Measurements from ENCODE around the gene SLCO3A1. TPM values are rescaled to one million over a fixed set of nuclear protein-coding genes. Genes with fewer than 3 reads are reported as not detected.

Gene SLCO3A1
- total and polyA plus RNA-seq, 2 of the 8 experiments (the other 6 are each of a cell fraction or from before 2014, with no cell fraction given) = 15.1 to 20.4 TPM

- TF ChIP-seq GABPA (IDR thresholded peaks at IDR 0.05; ENCODE audit: borderline replicate concordance, insufficient read depth, low read length) = no peak
- no peak for TF ChIP-seq TBP (IDR thresholded peaks at IDR 0.05; ENCODE audit: low read depth, low read length)
- TF ChIP-seq HDAC2 (IDR thresholded peaks at IDR 0.05; ENCODE audit: borderline replicate concordance in 1 of 2, low read depth in 2 of 2, low read length in 2 of 2) = no peak
- no peak for TF ChIP-seq SIX5 (IDR thresholded peaks at IDR 0.05; ENCODE audit: low read depth, low read length)
- TF ChIP-seq RAD21 (IDR thresholded peaks at IDR 0.05 in 1 of 2, conservative IDR thresholded peaks at IDR 0.05 in 1 of 2; ENCODE audit: low read depth in 2 of 2, low read length in 2 of 2) = no peak
- TF ChIP-seq POLR2A (IDR thresholded peaks at IDR 0.05; ENCODE audit: control extremely low read depth in 1 of 2, low read depth in 2 of 2, low read length in 2 of 2) = no peak
- TF ChIP-seq EZH2 (IDR thresholded peaks at IDR 0.05; ENCODE audit: low read depth, low read length, severe bottlenecking) = no peak
- TF ChIP-seq JUN (IDR thresholded peaks at IDR 0.05; ENCODE audit: low read depth, low read length) = no peak
- no peak for TF ChIP-seq CREB1 (IDR thresholded peaks at IDR 0.05)
- no peak for TF ChIP-seq ASH2L (IDR thresholded peaks at IDR 0.05; ENCODE audit: low read length)
- H3K56ac ChIP-seq (replicated peaks; ENCODE audit: insufficient read length, low read depth, low read length) = no peak overlapping the region
- H3K18ac ChIP-seq (ENCODE audit: extremely low read depth, low read length) = no peak overlapping the region
- no peak overlapping the region for H3K4me3 ChIP-seq (ENCODE audit: extremely low read depth in 1 of 4, insufficient read depth in 2 of 4, low read depth in 3 of 4, low read length in 4 of 4)
- 90% methylated on average over 4 of the region's 4 CpGs; no CpG with 5 or more reads in 1 of the 2 experiments for WGBS, 2 experiments (ENCODE audit: extremely low coverage in 1 of 2, insufficient coverage in 1 of 2, insufficient read length in 1 of 2, insufficient replicate concordance in 2 of 2, low coverage in 1 of 2, low lambda C conversion rate in 2 of 2, missing lambda C conversion rate in 1 of 2)
- ChIA-PET POLR2A (ENCODE audit: partially characterized antibody) (no interaction called here), CTCF (ENCODE audit: partially characterized antibody) (interaction anchor here (0.6 kb wide), 1 partner anchor 219 kb away, joined by 3 read pairs; no protein-coding TSS in a partner anchor)
- H3K27me3 ChIP-seq (replicated peaks in 1 of 4; ENCODE audit: control insufficient read depth in 3 of 4, extremely low read depth in 1 of 4, insufficient read depth in 3 of 4, low read length in 3 of 4) = no peaks in the 10 kb centered on the region; a peak in 1 of 7 replicates
- no peak overlapping the region for H3K14ac ChIP-seq (ENCODE audit: insufficient read length)
- no peak for DNase-seq (ENCODE audit: low read depth in 1 of 2, low spot score in 2 of 2)
- H2BK12ac ChIP-seq (ENCODE audit: low read depth, low read length) = no peak overlapping the region
- H3K27ac ChIP-seq (ENCODE audit: low read depth, low read length) = no peak overlapping the region
- FAIRE-seq = no peak
- H4K5ac ChIP-seq (ENCODE audit: insufficient read length, low read depth, low read length) = no peak overlapping the region
- H3K4ac ChIP-seq (replicated peaks; ENCODE audit: insufficient read length, low read depth, low read length) = no peak overlapping the region
- H3K36me3 ChIP-seq (ENCODE audit: control insufficient read depth in 2 of 4, insufficient read depth in 4 of 4, low read length in 3 of 4) = no peaks in the 10 kb centered on the region
- no peaks in the 10 kb centered on the region for H4K20me1 ChIP-seq (replicated peaks in 1 of 2; ENCODE audit: control insufficient read depth in 1 of 2, insufficient read depth in 2 of 2, low read length in 2 of 2)
- H2BK15ac ChIP-seq (ENCODE audit: low read length) = no peak overlapping the region
- no peaks in the 10 kb centered on the region; a peak in 1 of 4 replicates for H3K79me2 ChIP-seq (ENCODE audit: control insufficient read depth in 1 of 2, insufficient read depth in 2 of 2, low read length in 2 of 2)
- no peak overlapping the region for H2AK5ac ChIP-seq (ENCODE audit: low read depth, low read length)
- no peak overlapping the region for H3K23ac ChIP-seq (ENCODE audit: insufficient read length)
- no peaks in the 10 kb centered on the region for H3K23me2 ChIP-seq (ENCODE audit: low read depth, low read length)
- H3K9ac ChIP-seq (replicated peaks in 1 of 4; ENCODE audit: extremely low read depth in 1 of 4, low read depth in 3 of 4, low read length in 3 of 4) = no peak overlapping the region
- peaks cover 2% of the 10 kb centered on the region; the same call in 1 of the 2 replicates for H3K79me1 ChIP-seq (ENCODE audit: low read depth, low read length)
- no peak overlapping the region for H2BK5ac ChIP-seq (ENCODE audit: low read depth, low read length)
- H3K9me3 ChIP-seq (ENCODE audit: insufficient read depth in 2 of 2, low read depth in 1 of 2, low read length in 1 of 2) = no peaks in the 10 kb centered on the region
- no peak overlapping the region for H2AFZ ChIP-seq (ENCODE audit: low read length)
- no peak overlapping the region for H3K4me2 ChIP-seq (ENCODE audit: insufficient read depth in 1 of 2, low read depth in 2 of 2, low read length in 2 of 2)
- H4K8ac ChIP-seq (ENCODE audit: extremely low read depth, insufficient read depth, low read length) = no peak overlapping the region
- H2BK20ac ChIP-seq (ENCODE audit: low read length) = no peak overlapping the region
- peaks cover 8 to 30% (median 18%) of the 10 kb centered on the region in 4 experiments; a peak in 6 of 7 replicates for H3K4me1 ChIP-seq (replicated peaks in 1 of 4; ENCODE audit: control insufficient read depth in 3 of 4, insufficient read depth in 4 of 4, low read length in 3 of 4)
- H4K91ac ChIP-seq (replicated peaks; ENCODE audit: insufficient read length, low read length) = no peak overlapping the region
- H2BK120ac ChIP-seq (replicated peaks; ENCODE audit: low read depth, low read length) = no peak overlapping the region
These were observed 71.5 kb downstream of the SLCO3A1 start for GRCh38 chr15:91924837-91925495.
